Measurements from ENCODE around the gene PRR19. TPM values are rescaled to one million over a fixed set of nuclear protein-coding genes. Genes with fewer than 3 reads are reported as not detected.

Gene PRR19
- total RNA-seq, 1 experiment from 2014 or later: 3.6 TPM

DNA sequence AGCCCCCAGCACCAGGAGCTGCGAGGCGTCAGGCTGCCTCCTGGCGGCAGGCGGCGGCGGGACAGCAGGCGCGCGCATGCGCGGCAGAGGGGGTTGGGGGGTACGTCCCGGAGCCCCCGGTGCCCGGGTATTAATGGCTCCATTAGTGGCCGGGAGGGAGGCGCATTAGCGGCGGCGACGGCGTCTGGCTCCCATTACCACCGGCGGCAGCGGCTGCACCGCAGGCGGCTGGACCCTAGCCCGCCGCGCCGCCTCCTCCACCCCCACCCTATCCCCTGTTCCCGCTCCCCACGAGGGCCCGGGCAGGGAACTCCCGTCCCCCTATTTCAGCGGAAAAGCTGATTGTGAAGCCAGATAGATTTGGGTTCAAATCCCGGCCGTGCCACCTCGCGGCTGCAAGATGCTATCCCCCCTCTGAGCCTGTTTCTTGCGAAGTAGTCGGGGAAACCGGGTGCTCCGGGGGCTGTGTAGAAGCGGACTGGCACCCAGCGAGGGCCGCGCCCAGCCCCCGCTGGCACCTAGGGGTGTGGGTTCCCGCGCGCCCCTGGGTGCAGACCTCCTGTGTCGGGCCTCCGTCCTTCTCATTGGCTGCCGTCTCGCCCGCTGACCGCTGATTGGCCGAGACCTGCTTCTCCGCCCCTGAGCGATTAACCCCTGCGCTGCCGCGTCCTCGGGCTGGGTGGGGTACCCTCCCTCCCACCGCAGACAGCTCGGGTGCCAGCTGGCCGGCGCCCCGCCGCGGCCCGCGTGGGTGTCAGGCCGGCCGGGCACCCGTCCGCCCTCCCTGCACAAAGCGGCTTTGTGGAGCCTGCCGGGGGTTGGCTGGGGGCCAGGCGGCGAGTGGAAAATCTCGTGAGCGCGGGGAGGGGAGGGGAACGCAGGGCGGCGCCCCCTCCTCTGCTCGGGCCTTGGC is 21.8 kb upstream of the PRR19 start:
- TF ChIP-seq EZH2 (IDR thresholded peaks at IDR 0.05; ENCODE audit: borderline replicate concordance, low read depth, low read length, poor library complexity, severe bottlenecking): no peak
- TF ChIP-seq, protein P1, sequence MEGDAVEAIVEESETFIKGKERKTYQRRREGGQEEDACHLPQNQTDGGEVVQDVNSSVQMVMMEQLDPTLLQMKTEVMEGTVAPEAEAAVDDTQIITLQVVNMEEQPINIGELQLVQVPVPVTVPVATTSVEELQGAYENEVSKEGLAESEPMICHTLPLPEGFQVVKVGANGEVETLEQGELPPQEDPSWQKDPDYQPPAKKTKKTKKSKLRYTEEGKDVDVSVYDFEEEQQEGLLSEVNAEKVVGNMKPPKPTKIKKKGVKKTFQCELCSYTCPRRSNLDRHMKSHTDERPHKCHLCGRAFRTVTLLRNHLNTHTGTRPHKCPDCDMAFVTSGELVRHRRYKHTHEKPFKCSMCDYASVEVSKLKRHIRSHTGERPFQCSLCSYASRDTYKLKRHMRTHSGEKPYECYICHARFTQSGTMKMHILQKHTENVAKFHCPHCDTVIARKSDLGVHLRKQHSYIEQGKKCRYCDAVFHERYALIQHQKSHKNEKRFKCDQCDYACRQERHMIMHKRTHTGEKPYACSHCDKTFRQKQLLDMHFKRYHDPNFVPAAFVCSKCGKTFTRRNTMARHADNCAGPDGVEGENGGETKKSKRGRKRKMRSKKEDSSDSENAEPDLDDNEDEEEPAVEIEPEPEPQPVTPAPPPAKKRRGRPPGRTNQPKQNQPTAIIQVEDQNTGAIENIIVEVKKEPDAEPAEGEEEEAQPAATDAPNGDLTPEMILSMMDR (conservative IDR thresholded peaks at IDR 0.05; ENCODE audit: low read depth, low read length): peak; percentile 99
- Histone ChIP-seq H3K4me3 (ENCODE audit: low read depth, low read length, poor library complexity, severe bottlenecking) (peak overlapping the region; percentile 70), H3K4me1 (ENCODE audit: insufficient read depth, low read length, poor library complexity, severe bottlenecking) (peaks cover 49% of the 10 kb centered on the region), H3K27ac (ENCODE audit: low read depth, low read length, poor library complexity, severe bottlenecking) (peak overlapping the region; percentile 91), H3K36me3 (ENCODE audit: insufficient read depth, low read length, poor library complexity, severe bottlenecking) (no peaks in the 10 kb centered on the region), H3K27me3 (replicated peaks; ENCODE audit: insufficient read depth, low read depth, low read length, poor library complexity) (no peaks in the 10 kb centered on the region), H3K9me3 (ENCODE audit: low read depth, low read length, poor library complexity, severe bottlenecking) (no peaks in the 10 kb centered on the region)
- intact Hi-C loops (cut with micrococcal nuclease; ENCODE audit: unreplicated experiment): loop anchor here (1.0 to 2.0 kb wide), 2 partner anchors 29 to 34 kb away; no protein-coding TSS in a partner anchor
- ChIA-PET CTCF (interaction anchor here (0.6 to 2.4 kb wide), 6 partner anchors 10 to 171 kb away, joined by 4 to 27 read pairs (median 10); no protein-coding TSS in a partner anchor), POLR2A (ENCODE audit: low non-redundant PET) (interaction anchor here (0.6 kb wide), 2 partner anchors 10 to 321 kb away, joined by 4 to 6 read pairs; partner anchors contain the start of gene RABAC1)
- DNase-seq (ENCODE audit: low spot score): peak; percentile 97
- TSS peak; percentile 50 for BruUV-seq (replicated peaks)

DNA sequence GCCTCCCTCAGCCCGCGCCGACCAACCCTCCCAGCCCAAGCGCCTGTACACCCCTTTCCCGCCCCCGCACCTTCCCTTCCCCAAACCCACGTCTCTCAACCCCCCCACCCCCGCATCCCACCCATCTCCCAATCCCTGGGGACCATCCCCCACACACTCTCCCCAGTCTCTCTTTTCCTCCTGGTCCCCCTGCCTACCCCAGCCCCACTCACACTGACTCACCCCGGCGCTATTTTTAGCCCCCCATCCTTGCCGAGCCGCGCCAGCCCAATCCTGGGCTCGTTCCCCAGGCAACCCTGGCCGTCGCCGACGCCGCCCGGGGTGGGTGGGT is 21.2 kb upstream of the PRR19 start:
- H3K4me3 ChIP-seq (ENCODE audit: low read depth, low read length, poor library complexity, severe bottlenecking): peak overlapping the region; percentile 70
- no peaks in the 10 kb centered on the region for H3K27me3 ChIP-seq (replicated peaks; ENCODE audit: insufficient read depth, low read depth, low read length, poor library complexity)
- H3K36me3 ChIP-seq (ENCODE audit: insufficient read depth, low read length, poor library complexity, severe bottlenecking): no peaks in the 10 kb centered on the region
- no peaks in the 10 kb centered on the region for H3K9me3 ChIP-seq (ENCODE audit: low read depth, low read length, poor library complexity, severe bottlenecking)
- no TSS peak for BruUV-seq (replicated peaks)
- intact Hi-C loops (cut with micrococcal nuclease; ENCODE audit: unreplicated experiment): loop anchor here (2.0 kb wide), 1 partner anchor 30 kb away; no protein-coding TSS in a partner anchor
- TF ChIP-seq, protein P1 (conservative IDR thresholded peaks at IDR 0.05; ENCODE audit: low read depth, low read length): no peak
- TF ChIP-seq EZH2 (IDR thresholded peaks at IDR 0.05; ENCODE audit: borderline replicate concordance, low read depth, low read length, poor library complexity, severe bottlenecking): no peak
- peaks cover 55% of the 10 kb centered on the region for H3K4me1 ChIP-seq (ENCODE audit: insufficient read depth, low read length, poor library complexity, severe bottlenecking)
- ChIA-PET CTCF (interaction anchor here (0.9 to 2.4 kb wide), 2 partner anchors 35 kb away, joined by 4 to 27 read pairs; no protein-coding TSS in a partner anchor), POLR2A (ENCODE audit: low non-redundant PET) (interaction anchor here (0.6 kb wide), 1 partner anchor 322 kb away, joined by 4 read pairs; the partner anchor contains the start of gene RABAC1)
- peak overlapping the region; percentile 91 for H3K27ac ChIP-seq (ENCODE audit: low read depth, low read length, poor library complexity, severe bottlenecking)
- DNase-seq (ENCODE audit: low spot score): no peak

DNA sequence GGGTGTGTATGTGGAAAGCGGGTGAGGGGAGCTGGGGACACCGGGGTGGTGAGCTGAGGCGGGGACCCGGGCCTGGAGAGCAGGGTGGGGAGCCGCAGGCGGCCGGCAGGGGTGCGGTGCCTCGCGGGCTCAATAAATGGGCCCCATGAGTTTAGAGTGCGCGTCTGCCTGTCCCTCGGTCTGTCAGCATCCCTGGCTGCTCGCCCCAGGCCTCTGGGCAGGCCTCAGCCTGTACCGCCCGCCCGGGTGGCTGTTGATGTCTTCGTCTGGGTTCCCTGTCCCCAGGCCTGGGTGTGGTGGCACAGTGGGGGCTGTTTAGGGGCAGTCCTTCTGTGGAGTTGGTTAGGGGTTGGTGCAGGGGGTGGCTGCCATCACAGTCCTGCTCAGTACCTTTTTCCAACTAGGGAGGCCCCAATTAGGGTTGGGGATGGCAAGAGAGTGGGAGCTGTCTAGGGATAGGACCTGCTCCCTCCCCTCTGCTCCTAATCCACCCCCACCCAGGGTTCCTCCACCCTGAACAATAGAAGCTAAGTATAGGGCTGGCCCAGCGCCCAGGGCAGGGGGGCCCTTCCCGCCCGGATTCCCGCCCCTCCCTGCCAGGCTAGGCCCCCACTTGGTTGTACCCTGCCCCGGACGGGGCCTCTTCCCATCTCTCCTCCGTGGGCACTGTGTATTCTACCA is 20.6 kb upstream of the PRR19 start:
- Histone ChIP-seq H3K27ac (ENCODE audit: low read depth, low read length, poor library complexity, severe bottlenecking) (peak overlapping the region; percentile 91), H3K9me3 (ENCODE audit: low read depth, low read length, poor library complexity, severe bottlenecking) (no peaks in the 10 kb centered on the region), H3K36me3 (ENCODE audit: insufficient read depth, low read length, poor library complexity, severe bottlenecking) (no peaks in the 10 kb centered on the region), H3K27me3 (replicated peaks; ENCODE audit: insufficient read depth, low read depth, low read length, poor library complexity) (no peaks in the 10 kb centered on the region), H3K4me1 (ENCODE audit: insufficient read depth, low read length, poor library complexity, severe bottlenecking) (peaks cover 60% of the 10 kb centered on the region), H3K4me3 (ENCODE audit: low read depth, low read length, poor library complexity, severe bottlenecking) (peak overlapping the region; percentile 70)
- no TSS peak for BruUV-seq (replicated peaks)
- intact Hi-C loops (cut with micrococcal nuclease; ENCODE audit: unreplicated experiment): loop anchor here (2.0 kb wide), 1 partner anchor 30 kb away; no protein-coding TSS in a partner anchor
- ChIA-PET CTCF (interaction anchor here (0.9 kb wide), 1 partner anchor 36 kb away, joined by 4 read pairs; no protein-coding TSS in a partner anchor), POLR2A (ENCODE audit: low non-redundant PET) (interaction anchor here (0.6 kb wide), 2 partner anchors 138 to 322 kb away, joined by 4 to 9 read pairs; partner anchors contain the start of gene RABAC1)
- DNase-seq (ENCODE audit: low spot score): peak; percentile 77
- TF ChIP-seq, protein P1 (conservative IDR thresholded peaks at IDR 0.05; ENCODE audit: low read depth, low read length): no peak
- TF ChIP-seq EZH2 (IDR thresholded peaks at IDR 0.05; ENCODE audit: borderline replicate concordance, low read depth, low read length, poor library complexity, severe bottlenecking): no peak
